Parathyroid adenoma (tissue), 2 donors: ENCODE results near the gene GALNT18.

Source experiments
- H2AFZ ChIP-seq: fragments of 300-600 bp; sonication (generic); one replicate; pipeline ENCODE4 v1.7.0; 2017; ENCODE audit warnings: antibody characterized with exemption, mild to moderate bottlenecking
- H3K27ac ChIP-seq: fragments of 300-600 bp; sonication (generic); one replicate; pipeline ENCODE4 v1.7.0; 2017
- H3K27me3 ChIP-seq: fragments of 300-600 bp; sonication (generic); one replicate; pipeline ENCODE4 v1.7.0; 2017; ENCODE audit warnings: low read length; ENCODE audit not compliant: control insufficient read depth, insufficient read depth
- H3K36me3 ChIP-seq: fragments of 300-600 bp; sonication (generic); one replicate; pipeline ENCODE4 v1.7.0; 2017; ENCODE audit warnings: low read length; ENCODE audit not compliant: control insufficient read depth, insufficient read depth
- H3K4me1 ChIP-seq: fragments of 300-600 bp; sonication (generic); one replicate; pipeline ENCODE4 v1.7.0; 2017; ENCODE audit warnings: control low read depth
- H3K4me2 ChIP-seq: fragments of 300-600 bp; sonication (generic); one replicate; pipeline ENCODE4 v1.7.0; 2017; ENCODE audit warnings: low read length
- H3K4me3 ChIP-seq: fragments of 300-600 bp; sonication (generic); one replicate; pipeline ENCODE4 v1.7.0; 2017; ENCODE audit warnings: low read depth, low read length
- H3K79me2 ChIP-seq: fragments of 300-600 bp; sonication (generic); one replicate; pipeline ENCODE4 v1.7.0; 2017; ENCODE audit warnings: control low read depth
- H3K9ac ChIP-seq: fragments of 300-600 bp; sonication (generic); one replicate; pipeline ENCODE4 v1.7.0; 2017; ENCODE audit warnings: mild to moderate bottlenecking
- H3K9me3 ChIP-seq: fragments of 300-600 bp; sonication (generic); one replicate; pipeline ENCODE4 v1.7.0; 2017; ENCODE audit warnings: low read length; ENCODE audit not compliant: control insufficient read depth
- CTCF ChIP-seq: fragments of 300-600 bp; sonication (generic); IDR thresholded peaks from one replicate; pipeline ENCODE4 v1.7.0; 2017; ENCODE audit warnings: antibody characterized with exemption, mild to moderate bottlenecking
- donor health status: primary hyperparathyroidism.

Gene GALNT18

DNA sequence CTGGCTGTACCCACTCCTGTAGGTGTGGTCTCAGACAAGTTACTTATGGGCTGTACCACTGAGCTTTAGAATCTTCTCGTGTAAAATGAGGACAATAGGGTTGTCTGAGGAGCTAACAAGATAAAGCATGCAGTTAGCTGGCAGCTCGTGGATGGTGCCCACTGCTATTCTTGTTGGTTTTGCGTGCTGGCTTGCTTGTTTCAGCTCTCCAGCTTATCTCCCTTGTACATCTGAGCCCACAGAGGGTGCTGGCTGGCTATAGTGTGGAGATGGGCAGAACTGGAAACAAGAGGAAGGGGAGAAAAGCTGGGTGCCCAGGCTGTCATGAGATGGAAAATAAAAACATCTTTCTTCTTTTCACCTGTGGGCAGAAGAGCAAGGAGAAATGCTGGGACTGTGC, 46.5 kb upstream of the GALNT18 start:
- H3K4me3 ChIP-seq: no peak overlapping the region
- H3K27ac ChIP-seq: no peak overlapping the region
- no peak for TF ChIP-seq CTCF
- no peaks in the 10 kb centered on the region for H3K27me3 ChIP-seq
- no peak overlapping the region for H3K4me2 ChIP-seq
- H3K4me1 ChIP-seq: no peaks in the 10 kb centered on the region
- no peak overlapping the region for H2AFZ ChIP-seq
- H3K9ac ChIP-seq: no peak overlapping the region
- H3K9me3 ChIP-seq: no peaks in the 10 kb centered on the region
- H3K79me2 ChIP-seq: no peaks in the 10 kb centered on the region
- H3K36me3 ChIP-seq: no peaks in the 10 kb centered on the region

GRCh38 chr11:11667056-11667455, 45.3 kb upstream of the GALNT18 start:
- no peak overlapping the region for H3K4me2 ChIP-seq
- H2AFZ ChIP-seq: no peak overlapping the region
- no peak overlapping the region for H3K4me3 ChIP-seq
- H3K9me3 ChIP-seq: no peaks in the 10 kb centered on the region
- H3K79me2 ChIP-seq: no peaks in the 10 kb centered on the region
- no peak for TF ChIP-seq CTCF
- H3K4me1 ChIP-seq: no peaks in the 10 kb centered on the region
- no peak overlapping the region for H3K9ac ChIP-seq
- no peak overlapping the region for H3K27ac ChIP-seq
- H3K27me3 ChIP-seq: no peaks in the 10 kb centered on the region
- no peaks in the 10 kb centered on the region for H3K36me3 ChIP-seq

GRCh38 chr11:11665407-11665806, 43.6 kb upstream of the GALNT18 start:
- Histone ChIP-seq H3K36me3 (no peaks in the 10 kb centered on the region), H3K79me2 (no peaks in the 10 kb centered on the region), H3K9me3 (no peaks in the 10 kb centered on the region), H3K4me2 (no peak overlapping the region), H3K4me3 (no peak overlapping the region), H3K9ac (no peak overlapping the region), H3K27ac (no peak overlapping the region), H3K27me3 (no peaks in the 10 kb centered on the region), H3K4me1 (no peaks in the 10 kb centered on the region), H2AFZ (no peak overlapping the region)
- TF ChIP-seq CTCF: no peak

- no peak overlapping the region for H3K4me3 ChIP-seq
- no peaks in the 10 kb centered on the region for H3K79me2 ChIP-seq
- H3K4me1 ChIP-seq: no peaks in the 10 kb centered on the region
- H3K36me3 ChIP-seq: no peaks in the 10 kb centered on the region
- H2AFZ ChIP-seq: no peak overlapping the region
- H3K27me3 ChIP-seq: no peaks in the 10 kb centered on the region
- H3K27ac ChIP-seq: no peak overlapping the region
- no peak overlapping the region for H3K4me2 ChIP-seq
- H3K9me3 ChIP-seq: no peaks in the 10 kb centered on the region
- TF ChIP-seq CTCF: no peak
- no peak overlapping the region for H3K9ac ChIP-seq
These were observed 42.1 kb upstream of the GALNT18 start for GRCh38 chr11:11663907-11664306.

DNA sequence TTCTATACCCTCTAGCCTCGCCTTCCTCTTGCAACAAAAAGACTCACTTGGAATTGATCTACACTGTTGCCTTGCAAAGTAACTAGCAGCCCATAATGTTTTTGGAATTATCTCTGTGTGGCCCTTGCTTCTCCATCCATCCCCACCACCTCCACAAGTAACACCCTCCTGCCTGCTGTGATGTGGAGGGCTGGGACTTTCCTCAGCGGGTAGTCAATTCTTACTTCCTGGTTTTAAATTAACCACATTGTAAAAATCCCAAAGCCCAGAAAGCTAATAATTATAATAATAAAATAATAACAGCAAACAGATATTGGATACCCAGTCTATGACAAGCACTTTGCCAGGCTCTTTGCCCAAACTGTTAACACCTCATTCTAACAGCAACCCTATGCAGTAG, 40.8 kb upstream of the GALNT18 start:
- Histone ChIP-seq H3K27ac (no peak overlapping the region), H3K4me1 (no peaks in the 10 kb centered on the region), H3K79me2 (no peaks in the 10 kb centered on the region), H3K4me3 (no peak overlapping the region), H3K9ac (no peak overlapping the region), H3K36me3 (no peaks in the 10 kb centered on the region), H3K4me2 (no peak overlapping the region), H2AFZ (no peak overlapping the region), H3K27me3 (no peaks in the 10 kb centered on the region), H3K9me3 (no peaks in the 10 kb centered on the region)
- TF ChIP-seq CTCF: no peak
